Gastroesophageal sphincter (tissue), 4 donors: ENCODE results near the gene CHKA. TPM values are rescaled to one million over a fixed set of nuclear protein-coding genes. Genes with fewer than 3 reads are reported as not detected.

Experiments
- ATAC-seq: fragments of 150-250 bp; one replicate; pipeline ENCODE4 v1.9.1; 2016; ENCODE audit warnings: mild to moderate bottlenecking, moderate library complexity
- H3K27ac ChIP-seq, 4 donors: fragments of 200-600 bp; sonication (generic) in 3 of 4; 1 replicate in 3 of 4; 2 replicates in 1 of 4; pipeline ENCODE4 v1.5.1; 2016 to 2019
- H3K27me3 ChIP-seq: fragments of 200-600 bp; sonication (generic); one replicate; pipeline ENCODE4 v1.5.1; 2019
- H3K36me3 ChIP-seq, 2 donors: fragments of 200-600 bp; sonication (generic); one replicate each; pipeline ENCODE4 v1.5.1; 2019; ENCODE audit warnings: control low read depth in 1 of 2
- H3K4me1 ChIP-seq, 3 donors: fragments of 200-600 bp; sonication (generic); 1 replicate in 2 of 3; 2 replicates in 1 of 3; pipeline ENCODE4 v1.5.1; 2016 to 2019; ENCODE audit warnings: control low read depth in 2 of 3
- H3K4me3 ChIP-seq, 2 donors: fragments of 200-600 bp; sonication (generic); one replicate each; pipeline ENCODE4 v1.5.1; 2019; ENCODE audit warnings: mild to moderate bottlenecking in 1 of 2, moderate library complexity in 1 of 2
- H3K9me3 ChIP-seq, 3 donors: fragments of 200-600 bp; sonication (generic); one replicate each; pipeline ENCODE4 v1.5.1; 2017 to 2019; ENCODE audit warnings: control low read depth in 2 of 3
- CTCF ChIP-seq, 4 experiments: fragments of 200-600 bp in 2 of 4; fragments of 450-650 bp in 2 of 4; sonication (generic) in 1 of 4; IDR thresholded peaks; one replicate each; pipeline ENCODE4 v1.5.1; 2017 to 2019; ENCODE audit warnings: antibody characterized with exemption in 4 of 4, mild to moderate bottlenecking in 2 of 4, moderate library complexity in 2 of 4
- EP300 ChIP-seq: sonication (generic); formaldehyde crosslinking; IDR thresholded peaks from one replicate; pipeline ENCODE4 v1.6.1; 2017; ENCODE audit warnings: antibody characterized with exemption, mild to moderate bottlenecking
- POLR2A ChIP-seq, 2 donors: fragments of 450-650 bp; IDR thresholded peaks; one replicate each; pipeline ENCODE4 v1.6.1; 2017; ENCODE audit warnings: antibody characterized with exemption in 2 of 2, mild to moderate bottlenecking in 2 of 2, moderate library complexity in 1 of 2
- POLR2AphosphoS5 ChIP-seq: sonication (generic); formaldehyde crosslinking; IDR thresholded peaks from one replicate; pipeline ENCODE4 v1.6.1; 2017; ENCODE audit warnings: antibody characterized with exemption
- WGBS, 2 donors: methylation state at CpG; one replicate each; pipeline ENCODE4 v1.1.5; 2018; ENCODE audit warnings: low coverage in 1 of 2; 5-methylcytosine and 5-hydroxymethylcytosine counted together
- total RNA-seq, 4 donors: library from RNA; depleted of rRNA; stranded (reverse); fragments of >200 nt; gene quantifications; one replicate each; pipeline ENCODE4 v1.1.0, GENCODE V29; 2016

CHKA gene
- total RNA-seq, 4 donors from 2014 or later: 11.1 to 66.1 (median 33.9) TPM

- 85% methylated on average over 5 of the region's 17 CpGs; no CpG with 5 or more reads in 1 of the 2 donors for WGBS, 2 donors
- ATAC-seq: no peak
- TF ChIP-seq CTCF (IDR thresholded peaks at IDR 0.05) (no peak), POLR2AphosphoS5 (no peak), POLR2A (IDR thresholded peaks at IDR 0.05) (no peak), EP300 (no peak)
- Histone ChIP-seq H3K27ac (peak overlapping the region in 3 of 4 donors; percentile 43 to 87 (median 57)), H3K4me3 (no peak overlapping the region), H3K27me3 (no peaks in the 10 kb centered on the region), H3K4me1 (peaks cover 0 to 70% (median 15%) of the 10 kb centered on the region in 3 donors), H3K9me3 (no peaks in the 10 kb centered on the region), H3K36me3 (no peaks in the 10 kb centered on the region)
These were observed 108.9 kb downstream of the CHKA start for GRCh38 chr11:68012044-68012842.

- TF ChIP-seq POLR2A (IDR thresholded peaks at IDR 0.05) (no peak), CTCF (IDR thresholded peaks at IDR 0.05) (no peak), POLR2AphosphoS5 (no peak), EP300 (no peak)
- WGBS, 2 donors: 70 to 93% methylated on average over 6 to 9 of the region's 16 CpGs
- H3K4me3 ChIP-seq: peak overlapping the region in 1 of 2 donors; percentile 46
- no peaks in the 10 kb centered on the region for H3K36me3 ChIP-seq
- no peaks in the 10 kb centered on the region for H3K27me3 ChIP-seq
- peak overlapping the region in 3 of 4 donors; percentile 84 to 87 (median 87) for H3K27ac ChIP-seq
- ATAC-seq: no peak
- no peaks in the 10 kb centered on the region for H3K9me3 ChIP-seq
- H3K4me1 ChIP-seq: peaks cover 0 to 64% (median 12%) of the 10 kb centered on the region in 3 donors
These were observed 109.9 kb downstream of the CHKA start for GRCh38 chr11:68011051-68011943.

- H3K27ac ChIP-seq: peak within 1 kb of the TSS; percentile 12 to 87 (median 86)
- peak within 1 kb of the TSS; percentile 3 to 46 for H3K4me3 ChIP-seq
- no peaks in the 10 kb centered on the region for H3K27me3 ChIP-seq
- ATAC-seq: peak; percentile 93
- H3K9me3 ChIP-seq: no peaks in the 10 kb centered on the region
- WGBS, 2 donors: 62% methylated on average over 2 of the region's 33 CpGs; no CpG with 5 or more reads in 1 of the 2 donors
- peaks cover 0 to 64% (median 12%) of the 10 kb centered on the region in 3 donors for H3K4me1 ChIP-seq
- H3K36me3 ChIP-seq: no peaks in the 10 kb centered on the region
- TF ChIP-seq POLR2A (IDR thresholded peaks at IDR 0.05) (peak; percentile 46 to 47), EP300 (no peak), POLR2AphosphoS5 (peak; percentile 71), CTCF (IDR thresholded peaks at IDR 0.05) (peak in 2 of 4 experiments; percentile 2 to 17)
These were observed 110.8 kb downstream of the CHKA start, which contains the start of gene ALDH3B1 for GRCh38 chr11:68010090-68011041. Gene ALDH3B1, plus strand, starts transcription at chr11:68010327. Its CDS starts 4,971 bp downstream, at chr11:68015298.

GRCh38 chr11:68009391-68010089 lies 111.6 kb downstream of the CHKA start:
- no peak for ATAC-seq
- WGBS, 2 donors: 64 to 74% methylated on average over 7 to 12 of the region's 12 CpGs
- TF ChIP-seq CTCF (IDR thresholded peaks at IDR 0.05) (no peak), POLR2AphosphoS5 (no peak), EP300 (no peak), POLR2A (IDR thresholded peaks at IDR 0.05) (no peak)
- H3K36me3 ChIP-seq: no peaks in the 10 kb centered on the region
- H3K27ac ChIP-seq: peak overlapping the region; percentile 12 to 87 (median 86)
- peaks cover 0 to 61% (median 12%) of the 10 kb centered on the region in 3 donors for H3K4me1 ChIP-seq
- peak overlapping the region in 1 of 2 donors; percentile 46 for H3K4me3 ChIP-seq
- H3K9me3 ChIP-seq: no peaks in the 10 kb centered on the region
- no peaks in the 10 kb centered on the region for H3K27me3 ChIP-seq
